HG02678 (cell line): ENCODE measurements around the gene PKIG.

Experiments used
- ATAC-seq: cut with Tn5 transposase; IDR thresholded peaks from one replicate; pipeline ENCODE4 v1.9.1; 2021; ENCODE audit warnings: mild to moderate bottlenecking, moderate library complexity; ENCODE audit not compliant: unreplicated experiment

Gene PKIG

DNA sequence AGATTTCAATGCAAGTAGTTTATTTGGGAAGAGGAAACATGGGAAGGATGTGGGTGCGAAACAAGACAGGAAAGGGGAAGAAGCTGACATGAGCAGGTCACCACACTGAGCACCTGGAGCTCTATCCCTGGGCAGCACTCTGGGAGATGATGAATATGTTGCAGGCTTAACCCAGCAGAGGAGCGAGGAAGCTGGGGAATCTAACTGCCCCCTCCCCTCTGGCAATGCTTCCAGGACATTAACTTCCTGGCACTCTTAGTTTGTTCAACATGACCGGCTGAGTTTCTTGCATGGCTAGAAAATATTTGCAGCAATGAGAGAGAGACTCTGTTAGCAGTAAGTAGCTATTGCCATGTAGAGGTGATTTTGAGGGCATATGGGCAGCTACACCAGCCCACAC is 74.1 kb downstream of the PKIG start:
- ATAC-seq, result no peak

DNA sequence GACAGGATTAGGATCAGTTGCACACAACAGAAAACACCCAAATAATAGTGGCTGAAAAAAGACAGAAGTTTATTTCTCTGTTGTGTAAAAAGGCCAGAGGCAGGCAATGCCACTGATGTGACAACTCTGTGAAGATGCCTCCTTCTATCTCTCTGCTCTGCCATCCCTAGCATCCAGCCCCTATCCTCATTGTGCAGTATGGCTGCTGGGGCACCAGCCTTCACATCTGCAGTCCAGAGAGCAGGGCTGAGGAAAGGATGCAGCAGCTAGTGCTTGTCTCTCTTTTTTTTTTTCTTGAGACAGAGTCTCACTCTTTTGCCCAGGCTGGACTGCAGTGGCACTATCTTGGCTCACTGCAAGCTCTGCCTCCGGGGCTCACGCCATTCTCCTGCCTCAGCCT is 75.5 kb downstream of the PKIG start:
- no peak for ATAC-seq

DNA sequence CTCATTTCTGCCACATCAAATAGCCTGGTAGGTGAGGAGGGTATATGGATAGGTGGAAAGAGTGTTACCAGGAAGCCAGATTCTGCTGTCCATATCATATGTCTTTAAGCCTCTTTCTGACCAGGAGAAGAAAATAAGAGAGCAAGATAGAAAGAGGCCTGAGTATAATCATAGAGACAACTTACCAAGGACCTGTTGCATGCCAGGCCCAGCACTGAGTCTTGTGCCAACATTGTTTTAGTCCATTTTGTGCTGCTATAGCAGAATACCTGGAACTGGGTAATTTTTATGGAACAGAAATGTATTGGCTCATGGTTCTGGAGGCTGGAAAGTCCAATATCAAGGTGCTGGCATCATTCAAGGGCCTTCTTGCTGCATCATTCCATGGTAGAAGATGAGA is 76.4 kb downstream of the PKIG start:
- ATAC-seq, result no peak

DNA sequence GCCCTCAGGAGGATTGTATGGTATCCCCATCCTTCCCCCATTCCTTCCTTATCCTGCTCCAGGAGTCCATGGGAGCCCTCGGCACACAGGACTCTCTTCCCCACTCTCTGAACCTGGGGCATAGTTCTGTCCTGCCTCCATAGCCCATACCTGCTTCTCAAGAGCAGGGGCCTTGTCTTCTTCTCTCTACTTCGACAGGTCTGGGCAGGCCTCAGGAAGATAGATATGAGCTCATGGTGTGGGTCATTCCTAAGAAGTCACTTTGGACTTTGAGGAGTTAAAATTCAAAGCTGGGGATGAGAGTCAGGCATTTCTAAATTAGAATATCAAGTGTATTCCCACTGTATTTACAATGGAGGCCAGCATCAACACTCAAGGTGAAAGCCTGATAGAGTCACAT is 77.6 kb downstream of the PKIG start:
- ATAC-seq, result no peak

DNA sequence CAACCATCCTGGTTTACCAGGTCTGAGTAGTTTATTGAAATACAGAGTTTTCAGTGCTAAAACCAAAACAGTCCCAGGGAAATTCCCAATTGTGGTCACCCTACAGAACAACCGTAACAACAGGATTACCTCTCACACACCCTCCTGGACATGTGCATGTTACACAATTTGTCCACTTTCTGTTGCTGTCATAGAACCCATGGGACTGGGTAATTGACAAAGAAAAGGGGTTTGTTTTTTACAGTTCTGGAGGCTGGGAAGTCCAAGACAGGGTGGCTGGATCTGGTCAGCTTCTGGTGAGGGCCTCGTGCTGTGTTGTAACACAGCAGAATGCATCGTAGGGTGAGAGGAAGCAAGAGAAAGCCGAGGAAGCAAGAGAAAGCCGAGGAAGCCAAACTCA is 78.2 kb downstream of the PKIG start:
- no peak for ATAC-seq

DNA sequence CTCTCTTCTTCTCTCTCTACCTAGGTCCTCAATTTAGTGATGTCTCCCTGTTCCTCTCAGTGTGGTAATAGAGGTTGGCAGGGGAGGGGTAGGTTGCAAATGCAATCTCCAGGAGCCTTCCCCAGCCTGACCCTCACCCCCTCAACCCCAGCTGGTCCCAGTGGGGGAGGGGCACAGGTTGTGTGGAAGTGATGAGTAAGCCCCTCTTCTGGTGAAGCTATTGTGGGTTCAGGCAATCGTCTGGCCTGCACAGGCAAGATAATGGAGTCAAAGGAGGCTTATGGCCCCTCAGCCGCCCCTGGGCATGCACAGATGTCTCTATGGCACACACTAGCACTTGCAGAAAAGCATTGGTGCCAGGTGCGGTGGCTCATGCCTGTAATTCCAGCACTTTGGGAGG is 79.9 kb downstream of the PKIG start:
- ATAC-seq, result no peak

DNA sequence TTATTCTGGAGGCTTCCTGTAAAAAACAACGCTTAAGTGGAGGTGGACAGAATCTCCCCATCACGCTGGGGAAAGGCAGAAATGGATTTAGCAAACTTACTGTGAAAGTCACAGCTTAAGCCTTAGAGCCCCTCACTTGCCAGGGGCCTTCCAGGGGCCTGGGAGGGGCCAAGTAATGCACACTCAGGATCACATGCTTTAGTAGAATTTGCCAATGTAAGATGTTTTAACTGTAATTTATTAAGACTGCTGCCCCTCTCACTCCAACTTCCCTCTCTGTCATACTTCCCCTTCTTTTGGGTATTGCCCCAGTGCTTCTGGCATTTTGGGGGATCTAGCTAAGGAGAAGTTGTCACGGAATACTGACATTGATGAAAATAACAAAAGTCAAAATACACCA is 81.8 kb downstream of the PKIG start:
- no peak for ATAC-seq

DNA sequence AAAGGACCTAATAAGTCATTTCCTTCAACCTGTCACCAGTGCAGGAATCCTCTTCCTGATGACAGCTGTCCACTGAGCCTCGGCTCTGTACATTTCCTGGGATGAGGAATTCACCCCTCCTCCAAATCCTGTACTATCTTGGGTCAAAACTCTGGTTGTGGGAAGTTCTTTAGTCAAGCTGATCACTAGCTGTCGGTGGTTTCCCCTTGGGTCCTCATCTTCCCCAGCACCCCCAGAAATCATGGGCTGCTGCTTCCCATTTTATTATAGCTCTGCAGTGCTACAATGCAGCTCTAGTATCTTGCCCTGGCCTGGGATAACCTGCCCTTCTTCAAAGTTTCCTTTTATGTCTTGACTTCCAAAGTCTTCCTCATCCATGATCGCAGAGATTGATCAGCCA is 83.7 kb downstream of the PKIG start:
- ATAC-seq, result no peak
